RWPE2 (cell line): ENCODE data around the gene ARHGAP40.
A peak's percentile ranks its signal among the peaks of the same experiment; 100 is the strongest.

Experiments
- ATAC-seq: fragments of 200-7000 bp; cut with Tn5 transposase; 3 replicates; pipeline ENCODE4 v1.9.1; 2021; ENCODE audit warnings: low read depth
- DNase-seq: peaks from one replicate; pipeline ENCODE4 v3.0.0-alpha.2; 2020; ENCODE audit warnings: low spot score
- H3K27ac ChIP-seq: fragments of 450-650 bp; 2 replicates; pipeline ENCODE4 v1.5.1; 2017; ENCODE audit warnings: mild to moderate bottlenecking; ENCODE audit not compliant: poor library complexity, severe bottlenecking
- H3K27me3 ChIP-seq: fragments of 250-450 bp; sonication (Bioruptor Pico); 2 replicates; pipeline ENCODE4 v1.5.1; 2021; ENCODE audit warnings: mild to moderate bottlenecking, moderate library complexity; ENCODE audit not compliant: insufficient read depth, poor library complexity, severe bottlenecking
- H3K36me3 ChIP-seq: fragments of 250-450 bp; sonication (Bioruptor Pico); 2 replicates; pipeline ENCODE4 v1.5.1; 2020; ENCODE audit warnings: low read depth, mild to moderate bottlenecking, moderate library complexity
- H3K4me1 ChIP-seq: fragments of 250-450 bp; sonication (Bioruptor Pico); 2 replicates; pipeline ENCODE4 v1.5.1; 2021; ENCODE audit warnings: mild to moderate bottlenecking, moderate library complexity; ENCODE audit not compliant: insufficient read depth, poor library complexity, severe bottlenecking
- H3K4me3 ChIP-seq: fragments of 250-450 bp; sonication (Bioruptor Pico); 2 replicates; pipeline ENCODE4 v1.5.1; 2021; ENCODE audit warnings: mild to moderate bottlenecking, moderate library complexity; ENCODE audit not compliant: severe bottlenecking
- H3K9me3 ChIP-seq: fragments of 250-450 bp; sonication (Bioruptor Pico); 2 replicates; pipeline ENCODE4 v1.5.1; 2021; ENCODE audit warnings: mild to moderate bottlenecking, moderate library complexity; ENCODE audit not compliant: severe bottlenecking
- CTCF ChIP-seq: fragments of 450-650 bp; IDR thresholded peaks from one replicate; pipeline ENCODE4 v1.5.1; 2017; ENCODE audit warnings: mild to moderate bottlenecking, moderate library complexity; ENCODE audit not compliant: poor library complexity, severe bottlenecking

The ARHGAP40 gene

GRCh38 chr20:38663660-38664059 lies 62.1 kb downstream of the ARHGAP40 start:
- Histone ChIP-seq H3K27me3 (peaks cover 29% of the 10 kb centered on the region), H3K9me3 (no peaks in the 10 kb centered on the region), H3K36me3 (no peaks in the 10 kb centered on the region), H3K4me1 (no peaks in the 10 kb centered on the region), H3K4me3 (no peak overlapping the region), H3K27ac (no peak overlapping the region)
- DNase-seq (peak; percentile 54), ATAC-seq (no peak)
- TF ChIP-seq CTCF = no peak

GRCh38 chr20:38664284-38664683 lies 62.7 kb downstream of the ARHGAP40 start:
- Histone ChIP-seq H3K36me3 (no peaks in the 10 kb centered on the region), H3K27me3 (peaks cover 35% of the 10 kb centered on the region), H3K4me1 (no peaks in the 10 kb centered on the region), H3K4me3 (no peak overlapping the region), H3K27ac (no peak overlapping the region), H3K9me3 (no peaks in the 10 kb centered on the region)
- DNase-seq (peak; percentile 29), ATAC-seq (no peak)
- no peak for TF ChIP-seq CTCF

GRCh38 chr20:38665094-38665493 lies 63.5 kb downstream of the ARHGAP40 start:
- no peak overlapping the region for H3K4me3 ChIP-seq
- H3K27ac ChIP-seq = no peak overlapping the region
- no peaks in the 10 kb centered on the region for H3K9me3 ChIP-seq
- TF ChIP-seq CTCF = no peak
- ATAC-seq (no peak), DNase-seq (peak; percentile 74)
- H3K4me1 ChIP-seq = no peaks in the 10 kb centered on the region
- no peaks in the 10 kb centered on the region for H3K36me3 ChIP-seq
- peaks cover 43% of the 10 kb centered on the region for H3K27me3 ChIP-seq

DNA sequence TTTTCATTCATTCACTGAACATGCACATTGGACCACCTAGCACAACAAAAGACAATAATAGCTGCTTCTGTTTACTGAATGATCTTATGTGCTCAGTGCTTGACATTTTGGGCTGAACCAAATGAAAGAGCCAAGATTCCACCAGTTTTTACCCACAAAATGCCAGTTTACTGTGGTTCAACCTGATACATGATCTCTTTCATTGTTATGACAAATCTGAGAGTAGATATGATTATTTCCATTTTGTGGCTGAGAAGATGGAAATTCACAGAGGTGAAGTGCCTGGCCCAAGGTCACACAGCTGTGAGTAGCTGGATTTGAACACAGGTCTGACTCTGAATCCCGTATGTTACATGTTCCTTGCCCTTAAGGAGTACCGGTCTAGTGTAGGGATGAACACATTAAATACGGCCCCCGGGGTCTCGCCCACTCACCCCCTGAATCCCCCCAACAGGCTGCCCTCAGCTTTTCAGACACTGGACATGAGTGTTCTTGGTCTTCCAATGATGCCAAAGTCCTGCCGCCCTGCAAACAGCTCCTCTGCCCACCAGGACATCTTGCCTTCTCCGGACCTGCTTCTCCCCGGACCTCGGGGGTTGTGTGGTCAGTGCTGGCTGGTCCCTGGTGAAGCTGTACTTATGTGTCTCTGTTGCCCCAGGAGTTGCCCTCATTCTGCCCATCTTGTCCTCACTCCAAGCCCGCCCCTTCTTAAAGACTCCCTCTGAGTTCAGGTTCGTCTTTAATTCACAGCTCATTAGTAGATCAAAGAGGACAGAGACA lies 64.1 kb downstream of the ARHGAP40 start:
- no peak for TF ChIP-seq CTCF
- Histone ChIP-seq H3K4me1 (no peaks in the 10 kb centered on the region), H3K27me3 (peaks cover 43% of the 10 kb centered on the region), H3K9me3 (no peaks in the 10 kb centered on the region), H3K27ac (no peak overlapping the region), H3K36me3 (no peaks in the 10 kb centered on the region), H3K4me3 (no peak overlapping the region)
- DNase-seq (peak; percentile 73), ATAC-seq (no peak)

- DNase-seq (no peak), ATAC-seq (no peak)
- no peaks in the 10 kb centered on the region for H3K9me3 ChIP-seq
- H3K4me3 ChIP-seq = no peak overlapping the region
- H3K27ac ChIP-seq = no peak overlapping the region
- H3K4me1 ChIP-seq = no peaks in the 10 kb centered on the region
- no peak for TF ChIP-seq CTCF
- no peaks in the 10 kb centered on the region for H3K36me3 ChIP-seq
- H3K27me3 ChIP-seq = peaks cover 43% of the 10 kb centered on the region
Measured at GRCh38 chr20:38667417-38667956, 65.9 kb downstream of the ARHGAP40 start.
